HCT116 (cell line): ENCODE results near the gene CD96.

ENCODE experiments used
- ELF1 ChIP-seq: IDR thresholded peaks from 2 replicates; pipeline ENCODE4 v1.6.1; 2012; ENCODE audit warnings: low read depth, borderline replicate concordance
- EZH2phosphoT487 ChIP-seq: fragments of 200-600 bp; IDR thresholded peaks from 2 replicates; pipeline ENCODE4 v1.6.1; 2018; ENCODE audit warnings: antibody characterized with exemption, borderline replicate concordance
- JUND ChIP-seq: IDR thresholded peaks from 2 replicates; pipeline ENCODE4 v1.6.1; 2012
- POLR2A ChIP-seq: IDR thresholded peaks from 2 replicates; pipeline ENCODE4 v1.7.0; 2011; ENCODE audit warnings: borderline replicate concordance; ENCODE audit not compliant: insufficient read depth, insufficient read length; ENCODE audit errors: extremely low read depth
- SP1 ChIP-seq: IDR thresholded peaks from 2 replicates; pipeline ENCODE4 v1.6.1; 2012; ENCODE audit warnings: low read depth
- TCF7L2 ChIP-seq: IDR thresholded peaks from 2 replicates; pipeline ENCODE4 v1.7.0; 2011; ENCODE audit warnings: borderline replicate concordance, inconsistent platforms; ENCODE audit not compliant: insufficient read depth, insufficient read length; ENCODE audit errors: extremely low read depth
- YY1 ChIP-seq: IDR thresholded peaks from 2 replicates; pipeline ENCODE4 v1.6.1; 2011; ENCODE audit warnings: low read length, low read depth, moderate library complexity, mild to moderate bottlenecking; ENCODE audit not compliant: insufficient replicate concordance; ENCODE audit errors: extremely low read depth
- ZFX ChIP-seq: fragments of 450-650 bp; IDR thresholded peaks from 2 replicates; pipeline ENCODE4 v1.6.1; 2017
- ZNF274 ChIP-seq: fragments of 200-500 bp; sonication (Bioruptor generic); IDR thresholded peaks from 2 replicates; pipeline ENCODE4 v1.6.1; 2014; ENCODE audit warnings: mild to moderate bottlenecking, low read depth, low read length, inconsistent platforms
- TF ChIP-seq, protein P1 (sequence below), 3 experiments: fragments of 200-600 bp in 1 of 3; sonication (generic) in 1 of 3; IDR thresholded peaks in 2 of 3; conservative IDR thresholded peaks in 1 of 3; 2 replicates each; pipeline ENCODE4 v1.5.1; 2012 to 2017; ENCODE audit warnings: low read depth in 2 of 3, low read length in 2 of 3, antibody characterized with exemption in 1 of 3, borderline replicate concordance in 1 of 3, control low read depth in 1 of 3, mild to moderate bottlenecking in 1 of 3, mixed read lengths in 1 of 3, mixed run types in 1 of 3, moderate library complexity in 1 of 3; ENCODE audit not compliant: insufficient read depth in 1 of 3
- TF ChIP-seq, protein P2 (sequence below): IDR thresholded peaks from 2 replicates; pipeline ENCODE4 v1.6.1; 2012

DNA sequence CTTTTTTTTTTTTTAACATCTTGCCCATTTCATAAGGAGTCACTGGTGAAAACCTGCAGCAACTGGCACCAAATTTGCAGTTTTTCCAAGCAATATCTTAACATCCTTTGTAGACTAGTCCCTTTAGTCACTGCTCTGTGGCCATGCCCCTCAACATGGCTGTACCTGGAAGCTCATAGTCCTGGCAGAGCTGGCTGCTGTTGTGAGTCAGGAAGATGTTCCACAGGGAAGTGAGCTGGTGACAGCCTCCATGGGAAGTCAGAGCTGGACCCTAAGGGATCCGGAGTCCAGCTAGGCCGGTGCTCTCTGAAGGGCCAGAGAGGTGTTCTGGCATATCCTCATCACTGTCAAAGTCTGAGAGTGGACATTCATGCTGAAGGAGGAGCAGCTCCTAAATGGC is 152.5 kb downstream of the CD96 start:
- TF ChIP-seq TCF7L2 (no peak), ZNF274 (no peak), ELF1 (no peak), POLR2A (no peak), EZH2phosphoT487 (no peak), JUND (no peak), SP1 (no peak), ZFX (no peak), YY1 (no peak)
- TF ChIP-seq, protein P1, sequence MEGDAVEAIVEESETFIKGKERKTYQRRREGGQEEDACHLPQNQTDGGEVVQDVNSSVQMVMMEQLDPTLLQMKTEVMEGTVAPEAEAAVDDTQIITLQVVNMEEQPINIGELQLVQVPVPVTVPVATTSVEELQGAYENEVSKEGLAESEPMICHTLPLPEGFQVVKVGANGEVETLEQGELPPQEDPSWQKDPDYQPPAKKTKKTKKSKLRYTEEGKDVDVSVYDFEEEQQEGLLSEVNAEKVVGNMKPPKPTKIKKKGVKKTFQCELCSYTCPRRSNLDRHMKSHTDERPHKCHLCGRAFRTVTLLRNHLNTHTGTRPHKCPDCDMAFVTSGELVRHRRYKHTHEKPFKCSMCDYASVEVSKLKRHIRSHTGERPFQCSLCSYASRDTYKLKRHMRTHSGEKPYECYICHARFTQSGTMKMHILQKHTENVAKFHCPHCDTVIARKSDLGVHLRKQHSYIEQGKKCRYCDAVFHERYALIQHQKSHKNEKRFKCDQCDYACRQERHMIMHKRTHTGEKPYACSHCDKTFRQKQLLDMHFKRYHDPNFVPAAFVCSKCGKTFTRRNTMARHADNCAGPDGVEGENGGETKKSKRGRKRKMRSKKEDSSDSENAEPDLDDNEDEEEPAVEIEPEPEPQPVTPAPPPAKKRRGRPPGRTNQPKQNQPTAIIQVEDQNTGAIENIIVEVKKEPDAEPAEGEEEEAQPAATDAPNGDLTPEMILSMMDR (IDR thresholded peaks at IDR 0.05 in 2 of 3, conservative IDR thresholded peaks at IDR 0.05 in 1 of 3; ENCODE audit: borderline replicate concordance in 1 of 3, insufficient read depth in 1 of 3, low read depth in 2 of 3, low read length in 2 of 3): no peak
- TF ChIP-seq, protein P2, sequence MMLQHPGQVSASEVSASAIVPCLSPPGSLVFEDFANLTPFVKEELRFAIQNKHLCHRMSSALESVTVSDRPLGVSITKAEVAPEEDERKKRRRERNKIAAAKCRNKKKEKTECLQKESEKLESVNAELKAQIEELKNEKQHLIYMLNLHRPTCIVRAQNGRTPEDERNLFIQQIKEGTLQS: no peak
